ENCODE data around the gene INPP5D. TPM values are rescaled to one million over a fixed set of nuclear protein-coding genes. Genes with fewer than 3 reads are reported as not detected.

INPP5D gene
- total and polyA plus RNA-seq, 4 experiments from 2014 or later = 29.6 to 127 (median 121) TPM

- Mint-ChIP-seq H3K27ac (peak overlapping the region in 6 of 7 donors; percentile 3 to 82 (median 58)), H3K36me3 (peaks cover 7 to 37% of the 10 kb centered on the region in 2 donors), H3K4me1 (peaks cover 44 to 90% (median 68%) of the 10 kb centered on the region in 4 donors), H3K27me3 (no peaks in the 10 kb centered on the region), H3K9me3 (peaks cover 0 to 2% (median 0%) of the 10 kb centered on the region in 8 donors), H3K4me3 (peak overlapping the region in 1 of 8 donors; percentile 22)
- POLR2A ChIA-PET (ENCODE audit: partially characterized antibody) = interaction anchor here (1.5 to 2.4 kb wide), 2 partner anchors 11 to 52 kb away, joined by 4 to 10 read pairs; partner anchors contain the start of gene INPP5D
- no peaks in the 10 kb centered on the region for H3K9me3 ChIP-seq (ENCODE audit: control insufficient read depth in 1 of 2, low read length in 2 of 2)
- H3K27me3 ChIP-seq (ENCODE audit: insufficient read depth, low read length) = no peaks in the 10 kb centered on the region
- H3K36me3 ChIP-seq (ENCODE audit: insufficient read depth, low read length) = peaks cover 2% of the 10 kb centered on the region
- CTCF ChIA-PET (ENCODE audit: partially characterized antibody) = interaction anchor here (1.2 to 1.4 kb wide), 3 partner anchors 8 to 58 kb away, joined by 3 to 4 read pairs (median 4); no protein-coding TSS in a partner anchor
- no peak overlapping the region for H3K27ac ChIP-seq (ENCODE audit: low read depth, low read length)
- peaks cover 42% of the 10 kb centered on the region for H3K4me1 ChIP-seq (ENCODE audit: insufficient read depth, low read length)
- no peak overlapping the region for H3K4me3 ChIP-seq (ENCODE audit: low read length in 2 of 2)
- intact Hi-C loops (cut with micrococcal nuclease) = no loop called here
- no peak for DNase-seq
These were observed 52.8 kb downstream of the INPP5D start for GRCh38 chr2:233112776-233113452.

- peaks cover 9% of the 10 kb centered on the region for H3K36me3 ChIP-seq (ENCODE audit: insufficient read depth, low read length)
- H3K4me3 ChIP-seq (ENCODE audit: low read length in 2 of 2) = no peak overlapping the region
- peak in 2 of 5 donors; percentile 15 to 23 for DNase-seq
- H3K36me3 Mint-ChIP-seq = peaks cover 16 to 51% of the 10 kb centered on the region in 2 donors
- ChIA-PET CTCF (ENCODE audit: partially characterized antibody) (no interaction called here), POLR2A (ENCODE audit: partially characterized antibody) (interaction anchor here (2.4 kb wide), 1 partner anchor 54 kb away, joined by 10 read pairs; the partner anchor contains the start of gene INPP5D)
- no peaks in the 10 kb centered on the region for H3K9me3 ChIP-seq (ENCODE audit: control insufficient read depth in 1 of 2, low read length in 2 of 2)
- H3K27ac ChIP-seq (ENCODE audit: low read depth, low read length) = no peak overlapping the region
- peak overlapping the region in 5 of 7 donors; percentile 8 to 71 (median 46) for H3K27ac Mint-ChIP-seq
- H3K9me3 Mint-ChIP-seq = peaks cover 0 to 2% (median 0%) of the 10 kb centered on the region in 8 donors
- H3K4me1 Mint-ChIP-seq = peaks cover 38 to 90% (median 67%) of the 10 kb centered on the region in 4 donors
- H3K4me1 ChIP-seq (ENCODE audit: insufficient read depth, low read length) = peaks cover 38% of the 10 kb centered on the region
- peak overlapping the region in 4 of 8 donors; percentile 35 to 54 (median 47) for H3K4me3 Mint-ChIP-seq
- H3K27me3 Mint-ChIP-seq = no peaks in the 10 kb centered on the region
- H3K27me3 ChIP-seq (ENCODE audit: insufficient read depth, low read length) = no peaks in the 10 kb centered on the region
- intact Hi-C loops (cut with micrococcal nuclease) = no loop called here
These were observed 54.3 kb downstream of the INPP5D start for GRCh38 chr2:233114421-233114861.

GRCh38 chr2:233115121-233115520 is 55.0 kb downstream of the INPP5D start:
- Mint-ChIP-seq H3K36me3 (peaks cover 20 to 55% of the 10 kb centered on the region in 2 donors), H3K27me3 (no peaks in the 10 kb centered on the region), H3K4me3 (peak overlapping the region in 3 of 8 donors; percentile 13 to 50 (median 39)), H3K4me1 (peaks cover 40 to 94% (median 68%) of the 10 kb centered on the region in 4 donors), H3K9me3 (peaks cover 0 to 2% (median 0%) of the 10 kb centered on the region in 8 donors), H3K27ac (peak overlapping the region in 6 of 7 donors; percentile 35 to 75 (median 47))
- Histone ChIP-seq H3K36me3 (ENCODE audit: insufficient read depth, low read length) (peaks cover 9% of the 10 kb centered on the region), H3K27me3 (ENCODE audit: insufficient read depth, low read length) (no peaks in the 10 kb centered on the region), H3K27ac (ENCODE audit: low read depth, low read length) (no peak overlapping the region), H3K4me3 (ENCODE audit: low read length in 2 of 2) (no peak overlapping the region), H3K9me3 (ENCODE audit: control insufficient read depth in 1 of 2, low read length in 2 of 2) (no peaks in the 10 kb centered on the region), H3K4me1 (ENCODE audit: insufficient read depth, low read length) (peaks cover 38% of the 10 kb centered on the region)
- POLR2A ChIA-PET (ENCODE audit: partially characterized antibody) = interaction anchor here (1.9 kb wide), 1 partner anchor 55 kb away, joined by 5 read pairs; the partner anchor contains the start of gene INPP5D
- CTCF ChIA-PET (ENCODE audit: partially characterized antibody) = no interaction called here
- no peak for DNase-seq
- intact Hi-C loops (cut with micrococcal nuclease) = no loop called here

GRCh38 chr2:233115741-233116140 is 55.6 kb downstream of the INPP5D start:
- H3K4me3 Mint-ChIP-seq = peak overlapping the region in 3 of 8 donors; percentile 3 to 49 (median 15)
- H3K27ac Mint-ChIP-seq = peak overlapping the region in 6 of 7 donors; percentile 18 to 80 (median 53)
- no peak overlapping the region for H3K27ac ChIP-seq (ENCODE audit: low read depth, low read length)
- intact Hi-C loops (cut with micrococcal nuclease) = no loop called here
- peaks cover 38% of the 10 kb centered on the region for H3K4me1 ChIP-seq (ENCODE audit: insufficient read depth, low read length)
- DNase-seq = no peak
- H3K4me1 Mint-ChIP-seq = peaks cover 40 to 89% (median 65%) of the 10 kb centered on the region in 4 donors
- no peaks in the 10 kb centered on the region for H3K27me3 Mint-ChIP-seq
- ChIA-PET CTCF (ENCODE audit: partially characterized antibody) (interaction anchor here (1.3 kb wide), 1 partner anchor 55 kb away, joined by 3 read pairs; the partner anchor contains the start of gene INPP5D), POLR2A (ENCODE audit: partially characterized antibody) (interaction anchor here (0.6 to 1.9 kb wide), 2 partner anchors 56 to 800 kb away, joined by 3 to 5 read pairs; partner anchors contain the start of gene INPP5D)
- peaks cover 9% of the 10 kb centered on the region for H3K36me3 ChIP-seq (ENCODE audit: insufficient read depth, low read length)
- peaks cover 22 to 58% of the 10 kb centered on the region in 2 donors for H3K36me3 Mint-ChIP-seq
- H3K27me3 ChIP-seq (ENCODE audit: insufficient read depth, low read length) = no peaks in the 10 kb centered on the region
- H3K9me3 Mint-ChIP-seq = peaks cover 0 to 2% (median 0%) of the 10 kb centered on the region in 8 donors
- no peaks in the 10 kb centered on the region for H3K9me3 ChIP-seq (ENCODE audit: control insufficient read depth in 1 of 2, low read length in 2 of 2)
- H3K4me3 ChIP-seq (ENCODE audit: low read length in 2 of 2) = no peak overlapping the region

- CTCF ChIA-PET (ENCODE audit: partially characterized antibody) = no interaction called here
These were observed 56.8 kb downstream of the INPP5D start for GRCh38 chr2:233116946-233117345.

GRCh38 chr2:233117351-233117750 is 57.2 kb downstream of the INPP5D start:
- H3K27ac Mint-ChIP-seq = peak overlapping the region in 6 of 7 donors; percentile 42 to 85 (median 72)
- no peak overlapping the region for H3K27ac ChIP-seq (ENCODE audit: low read depth, low read length)
- intact Hi-C loops (cut with micrococcal nuclease) = no loop called here
- H3K9me3 ChIP-seq (ENCODE audit: control insufficient read depth in 1 of 2, low read length in 2 of 2) = no peaks in the 10 kb centered on the region
- H3K4me1 ChIP-seq (ENCODE audit: insufficient read depth, low read length) = peaks cover 34% of the 10 kb centered on the region
- peaks cover 0 to 2% (median 0%) of the 10 kb centered on the region in 8 donors for H3K9me3 Mint-ChIP-seq
- no peak for DNase-seq
- peaks cover 17% of the 10 kb centered on the region for H3K36me3 ChIP-seq (ENCODE audit: insufficient read depth, low read length)
- H3K4me3 Mint-ChIP-seq = peak overlapping the region in 3 of 8 donors; percentile 22 to 48 (median 30)
- peaks cover 28 to 60% of the 10 kb centered on the region in 2 donors for H3K36me3 Mint-ChIP-seq
- POLR2A ChIA-PET (ENCODE audit: partially characterized antibody) = no interaction called here
- no peak overlapping the region for H3K4me3 ChIP-seq (ENCODE audit: low read length in 2 of 2)
- no peaks in the 10 kb centered on the region for H3K27me3 Mint-ChIP-seq
- peaks cover 38 to 77% (median 58%) of the 10 kb centered on the region in 4 donors for H3K4me1 Mint-ChIP-seq
- no peaks in the 10 kb centered on the region for H3K27me3 ChIP-seq (ENCODE audit: insufficient read depth, low read length)
- CTCF ChIA-PET (ENCODE audit: partially characterized antibody) = no interaction called here

More at GRCh38 chr2:233116946-233117345, 56.8 kb downstream of the INPP5D start:
- Histone ChIP-seq H3K27ac (ENCODE audit: low read depth, low read length) (no peak overlapping the region), H3K4me1 (ENCODE audit: insufficient read depth, low read length) (peaks cover 38% of the 10 kb centered on the region), H3K27me3 (ENCODE audit: insufficient read depth, low read length) (no peaks in the 10 kb centered on the region), H3K9me3 (ENCODE audit: control insufficient read depth in 1 of 2, low read length in 2 of 2) (no peaks in the 10 kb centered on the region), H3K36me3 (ENCODE audit: insufficient read depth, low read length) (peaks cover 13% of the 10 kb centered on the region), H3K4me3 (ENCODE audit: low read length in 2 of 2) (no peak overlapping the region)
- peak overlapping the region in 4 of 8 donors; percentile 4 to 35 (median 25) for H3K4me3 Mint-ChIP-seq
- no peaks in the 10 kb centered on the region for H3K27me3 Mint-ChIP-seq
- peaks cover 24 to 57% of the 10 kb centered on the region in 2 donors for H3K36me3 Mint-ChIP-seq
- peak overlapping the region in 3 of 7 donors; percentile 48 to 70 (median 62) for H3K27ac Mint-ChIP-seq
- H3K9me3 Mint-ChIP-seq = peaks cover 0 to 2% (median 0%) of the 10 kb centered on the region in 8 donors
- peaks cover 37 to 77% (median 61%) of the 10 kb centered on the region in 4 donors for H3K4me1 Mint-ChIP-seq
- DNase-seq = no peak
- intact Hi-C loops (cut with micrococcal nuclease) = no loop called here
- POLR2A ChIA-PET (ENCODE audit: partially characterized antibody) = no interaction called here
